ENCODE results near the gene SDE2. TPM values are rescaled to one million over a fixed set of nuclear protein-coding genes. Genes with fewer than 3 reads are reported as not detected.

SDE2 gene
- total RNA-seq, 4 donors from 2014 or later = 26.2 to 32.7 (median 30.9) TPM

GRCh38 chr1:225995919-225996864, 3.0 kb downstream of the SDE2 start:
- intact Hi-C loops (cut with DNase I; ENCODE audit: low total_unique reads) = no loop called here
- TF ChIP-seq CTCF (IDR thresholded peaks at IDR 0.05) (no peak), POLR2A (IDR thresholded peaks at IDR 0.05) (no peak)
- DNase-seq (ENCODE audit: low spot score in 2 of 2) = no peak
- H3K4me3 ChIP-seq (ENCODE audit: low read depth, poor library complexity, severe bottlenecking) = no peak overlapping the region
- 54 to 55% methylated on average over 4 of the region's 4 CpGs for WGBS, 2 donors

GRCh38 chr1:225990705-225991464, 8.3 kb downstream of the SDE2 start:
- no peak overlapping the region for H3K4me3 ChIP-seq (ENCODE audit: low read depth, poor library complexity, severe bottlenecking)
- WGBS, 2 donors = 87 to 91% methylated on average over 5 of the region's 5 CpGs
- no peak for DNase-seq (ENCODE audit: low spot score in 2 of 2)
- intact Hi-C loops (cut with DNase I; ENCODE audit: low total_unique reads) = no loop called here
- TF ChIP-seq POLR2A (IDR thresholded peaks at IDR 0.05) (no peak), CTCF (IDR thresholded peaks at IDR 0.05) (no peak)

- no peak overlapping the region for H3K4me3 ChIP-seq (ENCODE audit: low read depth, poor library complexity, severe bottlenecking)
- intact Hi-C loops (cut with DNase I; ENCODE audit: low total_unique reads) = no loop called here
- no peak for DNase-seq (ENCODE audit: low spot score in 2 of 2)
- 67 to 68% methylated on average over 7 of the region's 7 CpGs for WGBS, 2 donors
- TF ChIP-seq POLR2A (IDR thresholded peaks at IDR 0.05) (no peak), CTCF (IDR thresholded peaks at IDR 0.05) (no peak)
Observed at GRCh38 chr1:225987491-225988316, 11.4 kb downstream of the SDE2 start.

DNA sequence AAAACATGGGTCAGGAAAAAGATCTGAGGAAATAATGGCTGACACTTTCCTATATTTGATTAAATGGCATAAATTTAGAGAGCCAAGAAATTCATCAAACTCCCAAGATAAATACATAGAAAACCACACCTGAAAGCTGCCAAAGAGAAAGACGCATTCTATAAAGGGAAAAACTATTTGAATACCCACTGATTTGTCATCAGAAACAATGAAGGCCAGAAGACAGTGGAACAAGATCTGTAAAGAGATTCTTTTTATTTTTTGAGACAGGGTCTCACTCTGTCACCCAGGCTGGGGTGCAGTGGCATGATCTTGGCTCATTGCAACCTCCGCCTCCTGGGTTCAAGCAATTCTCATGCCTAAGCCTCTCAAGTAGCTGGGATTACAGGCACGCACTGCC, 17.4 kb downstream of the SDE2 start:
- H3K4me3 ChIP-seq (ENCODE audit: low read depth, poor library complexity, severe bottlenecking) = no peak overlapping the region
- intact Hi-C loops (cut with DNase I; ENCODE audit: low total_unique reads) = no loop called here
- no peak for DNase-seq (ENCODE audit: low spot score in 2 of 2)
- TF ChIP-seq CTCF (IDR thresholded peaks at IDR 0.05) (no peak), POLR2A (IDR thresholded peaks at IDR 0.05) (no peak)
- WGBS, 2 donors = 96 to 100% methylated on average over 3 of the region's 3 CpGs

- no peak overlapping the region for H3K4me3 ChIP-seq (ENCODE audit: low read depth, poor library complexity, severe bottlenecking)
- DNase-seq (ENCODE audit: low spot score in 2 of 2) = no peak
- TF ChIP-seq POLR2A (IDR thresholded peaks at IDR 0.05) = no peak
- TF ChIP-seq CTCF (IDR thresholded peaks at IDR 0.05) = no peak
- 76 to 79% methylated on average over 5 of the region's 5 CpGs for WGBS, 2 donors
- intact Hi-C loops (cut with DNase I; ENCODE audit: low total_unique reads) = no loop called here
Observed at GRCh38 chr1:225980005-225980836, 18.9 kb downstream of the SDE2 start.
